Astrocyte of the cerebellum (primary cell): ENCODE measurements around the gene NHP2.

Experiments
- DNase-seq: peaks from one replicate; pipeline ENCODE4 v3.0.0-alpha.2; 2011; ENCODE audit warnings: low read depth
- H3K4me3 ChIP-seq: 2 replicates; pipeline ENCODE4 v1.5.1; 2011; ENCODE audit warnings: mild to moderate bottlenecking, low read depth, low read length, moderate library complexity
- CTCF ChIP-seq: IDR thresholded peaks from 2 replicates; pipeline ENCODE4 v1.5.1; 2012; ENCODE audit warnings: low read length, low read depth, moderate library complexity, mild to moderate bottlenecking; ENCODE audit errors: missing control alignments
- in situ Hi-C: cut with HindIII; loops from 2 replicates; pipeline ENCODE4 v1.10.0; 2017; ENCODE audit warnings: low sequenced_read_pairs

The NHP2 gene

GRCh38 chr5:178106086-178106485 is 47.6 kb downstream of the NHP2 start:
- TF ChIP-seq CTCF = no peak
- no peak for DNase-seq
- in situ Hi-C loops = no loop called here
- H3K4me3 ChIP-seq = no peak overlapping the region

GRCh38 chr5:178104492-178104891 is 49.2 kb downstream of the NHP2 start:
- in situ Hi-C loops = no loop called here
- no peak overlapping the region for H3K4me3 ChIP-seq
- no peak for DNase-seq
- TF ChIP-seq CTCF = no peak

GRCh38 chr5:178103612-178104011 is 50.1 kb downstream of the NHP2 start:
- DNase-seq = no peak
- no peak overlapping the region for H3K4me3 ChIP-seq
- no peak for TF ChIP-seq CTCF
- in situ Hi-C loops = no loop called here
